T-helper 2 cell treated with Interferon-gamma antibody and Interleukin-4, amounts not matched to agents 5 μg/mL and 100 μg/mL, for 36 hours (primary cell): ENCODE measurements around the gene NTRK2.

Source experiments
- DNase-seq: peaks from one replicate; pipeline ENCODE4 v3.0.0; 2021; ENCODE audit warnings: low spot score
- H3K27ac Mint-ChIP-seq: one replicate; pipeline ENCODE4 v1.8.0; 2021; ENCODE audit warnings: mild to moderate bottlenecking, mixed read lengths
- H3K27me3 Mint-ChIP-seq: one replicate; pipeline ENCODE4 v1.8.0; 2021; ENCODE audit warnings: low read depth, mixed read lengths
- H3K36me3 Mint-ChIP-seq: one replicate; pipeline ENCODE4 v1.8.0; 2021; ENCODE audit warnings: low read depth, mixed read lengths
- H3K4me1 Mint-ChIP-seq: one replicate; pipeline ENCODE4 v1.8.0; 2021; ENCODE audit warnings: low read depth, mixed read lengths
- H3K4me3 Mint-ChIP-seq: one replicate; pipeline ENCODE4 v1.8.0; 2022; ENCODE audit warnings: mild to moderate bottlenecking, moderate library complexity, mixed read lengths
- H3K9me3 Mint-ChIP-seq: one replicate; pipeline ENCODE4 v1.8.0; 2021; ENCODE audit warnings: mixed read lengths

NTRK2 gene

DNA sequence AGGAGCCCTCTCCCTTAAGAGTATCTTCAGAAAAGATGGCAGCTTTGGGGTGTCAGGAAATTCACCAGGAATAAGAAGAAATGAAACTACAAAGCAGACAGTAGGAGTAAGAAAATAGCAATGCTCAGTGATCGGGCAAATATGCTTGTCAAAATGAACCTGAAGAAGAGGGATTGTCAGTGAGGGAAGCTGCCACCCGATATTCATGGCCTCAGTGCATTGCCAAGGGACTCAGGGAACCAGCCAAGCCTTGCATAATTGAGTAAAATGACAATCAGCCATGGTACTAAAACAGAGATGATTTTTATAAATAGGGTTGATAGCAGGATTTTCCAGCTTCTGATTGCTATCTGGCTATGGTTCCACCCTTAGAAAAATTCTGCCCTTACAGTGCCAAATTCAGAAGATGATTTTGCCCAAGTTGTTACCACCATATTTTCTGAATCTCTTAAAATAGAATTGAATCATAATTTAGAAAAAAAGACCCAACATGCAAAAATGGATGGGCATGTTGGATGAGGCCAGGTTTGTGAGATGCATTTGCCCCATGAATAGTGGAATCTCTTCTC, 274.0 kb downstream of the NTRK2 start:
- no peak overlapping the region for H3K4me3 Mint-ChIP-seq
- H3K27me3 Mint-ChIP-seq: no peaks in the 10 kb centered on the region
- H3K9me3 Mint-ChIP-seq: no peaks in the 10 kb centered on the region

DNA sequence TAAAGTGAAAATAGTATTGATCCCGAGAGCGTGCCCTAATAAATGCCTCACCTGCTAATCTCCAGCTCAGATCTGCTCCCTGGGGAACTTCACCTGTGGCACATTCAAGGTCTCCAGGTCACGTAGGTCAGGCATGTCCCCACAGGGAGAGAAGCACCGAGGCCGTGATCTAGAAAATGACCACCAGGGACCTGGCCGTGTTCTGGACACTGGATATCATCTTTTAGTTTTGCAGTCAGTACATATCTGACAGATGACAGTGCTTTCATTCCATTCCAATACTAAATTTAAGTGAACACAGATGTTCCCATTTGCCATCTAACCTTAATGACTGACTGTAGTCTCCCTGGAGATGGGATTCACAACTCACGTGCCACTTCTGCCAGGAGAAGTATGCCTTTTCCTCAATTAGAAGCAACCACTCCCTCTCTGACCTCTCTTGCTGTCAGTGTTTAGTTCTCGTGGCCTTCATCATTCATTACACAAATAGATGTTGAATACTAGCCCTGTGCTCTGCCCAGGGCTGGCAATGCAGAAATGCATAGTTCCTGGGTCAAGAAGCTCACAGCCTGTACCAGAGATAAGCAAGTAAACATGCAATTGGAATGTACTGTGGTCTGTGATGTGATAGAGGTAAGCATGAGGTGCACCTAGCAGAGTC, 276.5 kb downstream of the NTRK2 start:
- H3K27me3 Mint-ChIP-seq: no peaks in the 10 kb centered on the region
- H3K36me3 Mint-ChIP-seq: no peaks in the 10 kb centered on the region
- DNase-seq: no peak
- no peak overlapping the region for H3K4me3 Mint-ChIP-seq
- no peaks in the 10 kb centered on the region for H3K4me1 Mint-ChIP-seq
- no peak overlapping the region for H3K27ac Mint-ChIP-seq
- H3K9me3 Mint-ChIP-seq: no peaks in the 10 kb centered on the region

More for the DNA sequence above, 274.0 kb downstream of the NTRK2 start:
- no peaks in the 10 kb centered on the region for H3K4me1 Mint-ChIP-seq
- DNase-seq: no peak
- H3K36me3 Mint-ChIP-seq: no peaks in the 10 kb centered on the region
- H3K27ac Mint-ChIP-seq: no peak overlapping the region

DNA sequence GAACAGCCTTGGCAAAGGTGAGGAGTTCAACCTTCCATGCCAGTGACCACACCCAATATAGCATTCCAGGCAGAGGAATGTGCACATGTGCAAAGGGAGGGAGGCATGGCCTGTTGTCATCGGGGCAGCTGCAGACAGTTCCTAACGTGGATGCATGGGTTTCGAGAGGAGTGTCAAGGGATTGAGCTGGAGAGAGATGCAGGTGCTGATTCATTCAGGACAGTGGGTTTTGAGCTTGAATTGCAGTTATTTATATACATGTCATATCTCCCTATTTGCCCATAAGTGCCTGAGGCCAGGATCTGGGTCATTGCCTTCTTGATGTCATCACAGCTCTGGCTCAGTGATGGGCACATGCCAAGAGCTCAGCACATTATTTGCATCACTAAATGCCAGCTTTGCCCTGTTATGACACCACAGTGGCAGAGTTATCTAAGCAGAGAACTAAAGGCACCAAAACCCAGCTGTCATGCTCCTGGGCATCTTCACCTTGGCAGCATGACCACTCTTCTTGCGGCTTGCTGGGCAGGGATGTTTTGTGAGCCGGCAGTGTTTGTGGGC, 278.0 kb downstream of the NTRK2 start:
- DNase-seq: no peak

DNA sequence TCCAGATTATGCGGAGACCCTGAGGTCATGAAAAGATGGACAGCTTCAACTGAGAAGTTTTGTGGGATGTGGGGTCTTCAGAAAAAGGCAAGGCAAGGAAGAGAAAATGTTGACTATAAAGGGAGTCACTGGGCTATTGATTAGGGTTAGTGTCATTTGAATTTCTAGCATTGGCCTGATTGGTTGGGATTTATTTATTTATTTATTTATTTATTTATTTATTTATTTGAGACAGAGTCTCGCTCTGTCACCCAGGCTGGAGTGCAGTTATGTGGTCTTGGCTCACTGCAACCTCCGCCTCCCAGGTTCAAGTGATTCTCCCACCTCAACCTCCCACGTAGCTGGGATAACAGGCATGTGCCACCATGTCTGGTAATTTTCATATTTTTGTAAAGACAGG, 279.7 kb downstream of the NTRK2 start:
- H3K27ac Mint-ChIP-seq: no peak overlapping the region
- no peak for DNase-seq
- H3K27me3 Mint-ChIP-seq: peaks cover 2% of the 10 kb centered on the region
- no peaks in the 10 kb centered on the region for H3K36me3 Mint-ChIP-seq
- H3K9me3 Mint-ChIP-seq: no peaks in the 10 kb centered on the region
- H3K4me3 Mint-ChIP-seq: no peak overlapping the region
- peaks cover 5% of the 10 kb centered on the region for H3K4me1 Mint-ChIP-seq

More for the DNA sequence above, 278.0 kb downstream of the NTRK2 start:
- H3K27ac Mint-ChIP-seq: no peak overlapping the region
- H3K36me3 Mint-ChIP-seq: no peaks in the 10 kb centered on the region
- no peaks in the 10 kb centered on the region for H3K4me1 Mint-ChIP-seq
- H3K27me3 Mint-ChIP-seq: no peaks in the 10 kb centered on the region
- no peaks in the 10 kb centered on the region for H3K9me3 Mint-ChIP-seq
- H3K4me3 Mint-ChIP-seq: no peak overlapping the region

DNA sequence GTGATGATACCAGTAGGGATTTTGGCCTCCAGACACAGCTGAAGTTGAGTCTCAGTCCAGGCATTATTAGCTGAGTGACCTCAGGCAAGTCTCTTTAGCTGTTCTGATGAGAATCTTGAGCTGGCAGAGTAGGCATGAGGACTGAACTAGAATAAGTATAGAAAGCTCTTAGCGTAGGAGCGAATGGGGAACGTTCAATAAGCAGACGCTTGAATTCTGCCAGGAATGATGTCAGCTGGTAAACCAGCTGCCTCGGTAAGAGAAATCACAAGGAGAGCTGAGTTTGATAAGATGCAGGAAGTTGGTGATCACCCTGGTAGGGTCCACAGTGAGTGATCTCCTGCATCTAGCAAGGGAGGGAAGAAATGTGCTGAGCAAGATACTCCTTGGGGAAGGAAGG, 280.4 kb downstream of the NTRK2 start:
- Mint-ChIP-seq H3K4me1 (peaks cover 5% of the 10 kb centered on the region), H3K4me3 (no peak overlapping the region), H3K9me3 (no peaks in the 10 kb centered on the region), H3K36me3 (no peaks in the 10 kb centered on the region), H3K27me3 (peaks cover 2% of the 10 kb centered on the region), H3K27ac (no peak overlapping the region)
- no peak for DNase-seq

DNA sequence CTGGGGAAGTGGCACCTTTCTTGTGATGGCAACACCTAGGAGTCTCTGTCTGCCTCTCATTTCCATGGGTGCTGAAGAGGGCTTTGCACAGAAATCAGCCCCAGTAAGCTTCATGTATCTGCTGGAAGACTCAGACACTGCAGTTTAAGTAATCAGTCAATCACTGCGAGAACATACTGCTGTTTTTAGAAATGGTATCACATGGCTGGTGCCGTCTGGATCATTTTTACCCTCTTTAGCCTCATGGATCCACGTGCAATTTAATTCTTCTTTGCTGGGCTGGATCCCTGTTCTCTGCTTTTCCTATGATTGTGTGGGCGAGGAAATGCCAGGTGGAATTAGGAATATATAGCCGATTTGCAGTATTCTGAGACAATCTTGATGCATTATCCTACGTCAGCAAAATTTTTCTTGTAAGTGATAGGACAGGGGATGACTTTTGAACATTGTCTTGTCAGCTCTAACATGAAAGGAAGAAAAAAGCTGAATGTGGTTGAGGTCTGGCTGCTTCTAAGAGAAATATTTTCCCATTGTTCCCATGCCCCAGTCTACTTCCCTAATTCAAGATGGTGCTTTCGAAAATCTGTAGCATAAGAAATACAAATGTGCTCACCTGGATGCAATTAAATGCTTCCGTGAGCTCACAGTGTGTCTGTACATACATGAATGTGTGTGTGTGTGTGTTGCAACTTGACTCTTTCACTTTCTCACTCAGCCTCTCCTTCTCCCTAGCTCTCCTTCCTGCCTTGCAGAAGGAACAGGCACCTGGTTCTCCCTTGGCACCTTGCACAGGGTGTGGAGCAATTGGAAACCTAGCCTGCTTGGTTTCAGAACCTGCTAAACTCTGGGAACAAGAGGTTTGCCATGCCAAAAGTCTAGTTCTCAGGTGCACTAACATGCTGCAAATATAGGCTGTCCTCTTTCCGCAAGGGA, 281.6 kb downstream of the NTRK2 start:
- no peak overlapping the region for H3K27ac Mint-ChIP-seq
- H3K9me3 Mint-ChIP-seq: no peaks in the 10 kb centered on the region
- no peak overlapping the region for H3K4me3 Mint-ChIP-seq
- H3K4me1 Mint-ChIP-seq: peaks cover 5% of the 10 kb centered on the region
- DNase-seq: no peak
- peaks cover 2% of the 10 kb centered on the region for H3K27me3 Mint-ChIP-seq
- H3K36me3 Mint-ChIP-seq: no peaks in the 10 kb centered on the region

DNA sequence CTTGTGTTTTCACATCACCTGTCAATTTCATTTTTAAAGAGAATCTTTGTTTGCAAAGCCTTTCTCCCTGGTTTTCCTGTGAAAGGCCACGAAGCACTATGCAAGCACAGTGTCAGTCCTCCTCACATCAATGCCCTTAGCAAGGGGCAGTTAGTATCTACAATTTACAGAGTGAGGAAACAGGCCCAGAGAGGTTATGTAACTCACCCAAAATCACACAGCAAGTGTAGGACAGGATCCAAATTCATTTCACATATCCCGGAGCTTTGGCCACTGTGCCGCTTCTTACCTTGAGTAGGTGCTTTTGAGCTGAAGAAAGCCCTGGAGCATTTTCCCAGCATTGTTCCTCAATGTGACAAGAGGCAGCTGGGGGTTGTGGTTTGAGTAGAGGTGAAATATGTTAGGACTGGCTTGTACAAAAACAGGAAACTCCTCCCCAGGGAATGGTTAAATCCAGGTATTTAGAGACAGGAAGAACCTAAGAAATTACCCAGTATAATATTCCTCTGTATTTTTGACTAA, 283.8 kb downstream of the NTRK2 start:
- DNase-seq: no peak
- Mint-ChIP-seq H3K9me3 (no peaks in the 10 kb centered on the region), H3K4me3 (no peak overlapping the region), H3K36me3 (no peaks in the 10 kb centered on the region), H3K27ac (no peak overlapping the region), H3K4me1 (peaks cover 5% of the 10 kb centered on the region), H3K27me3 (peaks cover 2% of the 10 kb centered on the region)

DNA sequence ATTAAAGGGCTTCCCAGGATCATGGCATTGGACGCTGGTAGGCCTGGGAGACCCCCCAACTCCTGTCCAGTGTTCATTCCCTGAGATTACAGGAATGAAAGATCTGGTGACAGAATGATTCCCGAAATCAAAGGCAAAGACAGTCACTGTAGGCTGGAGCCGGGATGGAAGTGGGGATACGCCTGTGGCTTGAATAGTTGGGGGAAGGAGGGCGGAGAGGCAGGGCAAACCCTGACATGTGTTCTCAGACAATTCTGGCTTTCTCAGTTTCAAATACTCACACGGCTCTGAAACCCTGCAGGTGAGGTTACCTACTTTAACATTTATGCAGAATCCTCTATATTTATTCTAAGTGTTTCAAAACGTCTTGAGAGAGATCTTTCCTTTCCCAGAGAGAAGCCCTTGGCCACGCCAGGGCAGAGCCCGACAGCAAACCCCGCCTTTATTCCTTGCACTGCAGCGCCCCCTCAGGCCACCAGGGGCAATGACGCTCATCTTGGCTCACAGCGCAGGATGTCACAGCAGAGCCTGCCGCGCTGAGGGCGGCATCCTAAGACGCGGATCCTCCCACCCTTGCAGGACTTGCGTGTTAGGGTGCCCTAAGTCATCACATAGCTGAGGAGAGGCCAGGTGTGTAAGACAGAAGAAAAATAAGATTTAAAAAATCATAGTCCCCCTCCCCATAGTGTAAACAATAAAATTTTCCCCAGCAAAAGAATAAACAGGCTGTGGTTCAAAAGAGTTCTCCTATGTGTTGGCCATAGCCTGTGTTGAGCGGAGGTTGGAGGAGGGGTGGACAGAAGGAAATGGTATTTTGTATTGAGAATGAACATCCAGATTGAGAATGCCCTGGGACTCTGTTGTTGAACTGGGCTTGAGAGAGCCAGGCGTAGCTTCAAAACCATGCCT, 284.5 kb downstream of the NTRK2 start:
- peak; percentile 45 for DNase-seq
- Mint-ChIP-seq H3K4me3 (no peak overlapping the region), H3K27ac (no peak overlapping the region), H3K36me3 (no peaks in the 10 kb centered on the region), H3K9me3 (no peaks in the 10 kb centered on the region), H3K27me3 (peaks cover 2% of the 10 kb centered on the region), H3K4me1 (peaks cover 5% of the 10 kb centered on the region)

DNA sequence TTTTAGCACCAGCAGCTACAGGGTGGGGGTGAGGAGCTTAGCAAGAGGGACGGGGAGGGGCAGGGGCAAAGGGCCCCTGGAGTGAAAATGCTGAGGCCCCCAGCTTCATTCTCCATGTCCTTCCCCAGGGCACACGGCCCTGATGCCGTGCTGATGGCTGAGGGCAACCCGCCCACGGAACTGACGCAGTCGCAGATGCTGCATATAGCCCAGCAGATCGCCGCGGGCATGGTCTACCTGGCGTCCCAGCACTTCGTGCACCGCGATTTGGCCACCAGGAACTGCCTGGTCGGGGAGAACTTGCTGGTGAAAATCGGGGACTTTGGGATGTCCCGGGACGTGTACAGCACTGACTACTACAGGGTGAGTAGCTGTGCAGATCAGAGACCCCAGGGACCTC, 285.6 kb downstream of the NTRK2 start:
- Mint-ChIP-seq H3K9me3 (no peaks in the 10 kb centered on the region), H3K4me3 (no peak overlapping the region), H3K4me1 (peaks cover 5% of the 10 kb centered on the region), H3K27me3 (peaks cover 2% of the 10 kb centered on the region), H3K27ac (no peak overlapping the region), H3K36me3 (no peaks in the 10 kb centered on the region)
- DNase-seq: no peak

DNA sequence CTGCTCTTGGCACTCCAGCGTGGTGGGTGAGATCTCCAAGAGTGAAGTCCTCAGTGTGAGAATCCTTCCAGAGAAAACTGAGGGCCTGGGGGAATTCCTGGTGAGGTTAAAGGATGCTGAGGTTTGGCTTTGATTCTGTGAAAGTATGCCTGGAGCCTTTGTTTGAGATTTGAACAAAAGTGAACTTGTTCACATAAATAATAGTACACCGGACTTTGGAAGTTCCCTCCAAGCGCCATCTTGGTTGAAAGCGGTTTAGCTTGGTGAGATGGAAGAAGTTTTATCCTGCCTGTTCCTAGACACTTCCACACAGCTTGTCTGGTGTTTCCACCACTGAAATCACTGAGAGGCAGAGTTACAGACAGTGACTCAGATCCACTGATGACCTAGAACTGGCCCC, 286.4 kb downstream of the NTRK2 start:
- H3K9me3 Mint-ChIP-seq: no peaks in the 10 kb centered on the region
- peaks cover 2% of the 10 kb centered on the region for H3K27me3 Mint-ChIP-seq

DNA sequence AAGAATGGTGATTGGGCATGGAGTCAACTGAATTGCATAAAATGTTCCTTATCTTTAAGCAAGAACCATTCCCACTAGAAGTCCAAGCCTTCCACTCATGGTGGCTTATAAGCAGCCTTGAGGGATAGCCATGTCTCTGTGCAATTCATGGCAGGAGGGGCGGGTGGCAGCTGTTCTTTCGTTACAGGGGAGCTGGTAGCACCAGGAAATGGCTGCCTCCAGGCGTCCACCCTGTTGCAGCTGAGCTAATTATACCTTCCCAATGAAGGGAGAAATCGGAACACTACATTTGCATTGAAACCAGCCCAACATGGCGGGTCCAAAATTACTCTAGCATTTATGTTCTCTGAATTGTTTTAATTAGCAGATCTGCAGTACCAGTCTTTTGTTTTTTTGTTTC, 289.8 kb downstream of the NTRK2 start:
- Mint-ChIP-seq H3K4me1 (no peaks in the 10 kb centered on the region), H3K4me3 (no peak overlapping the region), H3K36me3 (no peaks in the 10 kb centered on the region), H3K27me3 (no peaks in the 10 kb centered on the region), H3K9me3 (no peaks in the 10 kb centered on the region), H3K27ac (no peak overlapping the region)
- no peak for DNase-seq

More for the DNA sequence above, 286.4 kb downstream of the NTRK2 start:
- H3K4me3 Mint-ChIP-seq: no peak overlapping the region
- no peak for DNase-seq
- peaks cover 5% of the 10 kb centered on the region for H3K4me1 Mint-ChIP-seq
- H3K27ac Mint-ChIP-seq: no peak overlapping the region
- H3K36me3 Mint-ChIP-seq: no peaks in the 10 kb centered on the region

DNA sequence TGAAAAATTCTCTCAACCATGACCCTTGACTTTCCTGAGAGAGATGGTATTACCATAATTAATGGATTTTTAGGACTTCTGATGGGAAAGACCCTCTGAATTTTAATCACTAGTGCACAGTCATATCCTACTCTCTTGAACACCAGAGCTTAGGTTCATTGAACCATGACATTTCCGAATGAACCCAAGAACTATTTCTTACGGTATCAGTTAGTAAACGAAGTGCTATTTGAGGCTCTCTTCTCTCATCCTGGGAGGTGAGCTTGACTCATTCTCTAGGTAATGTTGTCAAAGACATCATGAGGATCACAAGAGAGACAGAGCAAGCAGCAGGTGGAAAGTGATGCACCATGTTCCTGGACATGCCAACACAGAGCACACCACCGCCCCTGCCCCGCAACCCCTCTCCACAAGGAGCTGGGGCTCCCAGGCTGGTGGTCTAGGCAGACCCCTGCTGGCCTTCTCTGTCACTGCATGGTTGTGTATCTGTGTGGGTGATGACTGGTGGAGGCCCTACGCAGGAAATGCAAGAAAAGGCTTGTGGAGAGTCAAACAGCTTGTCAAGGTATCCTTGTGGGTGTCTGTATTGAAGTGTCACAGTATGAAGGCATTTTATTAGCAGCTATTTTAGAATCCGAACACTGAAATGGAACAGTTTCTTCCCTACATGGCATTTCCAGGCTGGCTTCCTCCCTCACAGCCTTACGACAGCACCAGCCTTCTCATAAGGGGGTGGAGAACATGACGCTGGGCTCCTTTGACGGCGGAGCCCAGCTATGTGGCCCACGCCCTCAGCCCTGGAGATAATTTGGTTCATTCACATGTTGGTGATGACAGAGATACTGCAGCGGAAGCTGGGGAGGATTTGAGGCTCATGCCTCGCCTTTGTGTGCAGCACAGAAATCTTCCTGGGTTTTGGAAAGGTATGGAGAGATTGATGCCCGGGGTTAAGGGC, 297.6 kb downstream of the NTRK2 start:
- Mint-ChIP-seq H3K4me1 (no peaks in the 10 kb centered on the region), H3K27ac (no peak overlapping the region), H3K4me3 (no peak overlapping the region), H3K27me3 (no peaks in the 10 kb centered on the region), H3K9me3 (no peaks in the 10 kb centered on the region), H3K36me3 (no peaks in the 10 kb centered on the region)
- DNase-seq: no peak
